Mesodermal cell (in vitro differentiated cells): ENCODE measurements around the gene TTYH2.

Experiments used
- H3K27ac ChIP-seq: 2 replicates; pipeline ENCODE4 v1.7.0; 2013; ENCODE audit warnings: mild to moderate bottlenecking, low read depth, low read length, moderate library complexity; ENCODE audit not compliant: severe bottlenecking
- H3K36me3 ChIP-seq: 2 replicates; pipeline ENCODE4 v1.7.1; 2013; ENCODE audit warnings: mild to moderate bottlenecking, low read length, moderate library complexity; ENCODE audit not compliant: control insufficient read depth, insufficient read depth
- H3K4me1 ChIP-seq: one replicate; pipeline ENCODE4 v1.7.1; 2013; ENCODE audit warnings: mild to moderate bottlenecking, low read length; ENCODE audit not compliant: insufficient read depth, control insufficient read depth, poor library complexity, severe bottlenecking
- H3K4me3 ChIP-seq: 2 replicates; pipeline ENCODE4 v1.7.0; 2013; ENCODE audit warnings: low read length, control low read depth, mild to moderate bottlenecking; ENCODE audit not compliant: insufficient read depth, poor library complexity, severe bottlenecking; ENCODE audit errors: extremely low read depth
- H3K9me3 ChIP-seq: 2 replicates; pipeline ENCODE4 v1.7.1; 2013; ENCODE audit warnings: mild to moderate bottlenecking, low read length, moderate library complexity; ENCODE audit not compliant: control insufficient read depth
- WGBS, 2 experiments: methylation state at CpG; one replicate each; pipeline ENCODE4 v1.1.5; 2013; ENCODE audit warnings: missing lambda C conversion rate in 2 of 2; ENCODE audit not compliant: insufficient coverage in 2 of 2; 5-methylcytosine and 5-hydroxymethylcytosine counted together

Gene TTYH2

GRCh38 chr17:74305865-74306654 lies 92.7 kb downstream of the TTYH2 start:
- 81 to 83% methylated on average over 6 to 7 of the region's 10 CpGs for WGBS, 2 experiments
- Histone ChIP-seq H3K4me3 (no peak overlapping the region), H3K9me3 (no peaks in the 10 kb centered on the region)

GRCh38 chr17:74307984-74308773 lies 94.8 kb downstream of the TTYH2 start:
- Histone ChIP-seq H3K36me3 (no peaks in the 10 kb centered on the region), H3K9me3 (peaks cover 5% of the 10 kb centered on the region), H3K4me3 (no peak overlapping the region), H3K27ac (no peak overlapping the region), H3K4me1 (no peaks in the 10 kb centered on the region)
- 85 to 88% methylated on average over 12 to 14 of the region's 15 CpGs for WGBS, 2 experiments

More at GRCh38 chr17:74305865-74306654, 92.7 kb downstream of the TTYH2 start:
- no peaks in the 10 kb centered on the region for H3K36me3 ChIP-seq
- no peaks in the 10 kb centered on the region for H3K4me1 ChIP-seq
- H3K27ac ChIP-seq = no peak overlapping the region

DNA sequence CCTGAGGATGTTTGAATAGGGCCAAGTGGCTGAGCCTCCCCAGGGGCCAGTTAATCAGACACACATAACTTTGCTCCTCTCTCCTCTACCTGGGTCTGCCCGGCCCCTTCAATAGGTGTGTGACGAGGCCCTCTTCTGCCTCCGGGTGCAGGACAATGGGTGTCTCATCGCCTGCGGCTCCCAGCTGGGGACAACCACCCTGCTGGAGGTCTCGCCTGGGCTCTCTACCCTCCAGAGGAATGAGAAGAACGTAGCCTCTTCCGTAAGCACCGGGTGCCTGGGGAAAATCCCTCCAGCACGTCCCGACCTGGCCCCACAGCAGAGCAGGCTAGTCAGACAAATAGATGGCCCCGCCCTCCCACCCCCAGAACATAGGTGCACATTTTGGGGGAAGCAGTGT lies 96.5 kb downstream of the TTYH2 start:
- H3K9me3 ChIP-seq = peaks cover 5% of the 10 kb centered on the region
- no peak overlapping the region for H3K27ac ChIP-seq
- no peak overlapping the region for H3K4me3 ChIP-seq
- no peaks in the 10 kb centered on the region for H3K36me3 ChIP-seq
- no peaks in the 10 kb centered on the region for H3K4me1 ChIP-seq
- WGBS, 2 experiments = 86 to 91% methylated on average over 10 to 11 of the region's 12 CpGs
